Posterior vena cava (tissue), 2 donors: Measurements from ENCODE around the gene ZDHHC17. TPM values are rescaled to one million over a fixed set of nuclear protein-coding genes. Genes with fewer than 3 reads are reported as not detected.

Source experiments
- DNase-seq: peaks from one replicate; pipeline ENCODE4 v3.0.0-alpha.2; 2020; ENCODE audit warnings: low spot score
- intact Hi-C, 2 donors: fragments of 100-400 bp; cut with DNase I; formaldehyde crosslinking; loops; one replicate each; pipeline versions ENCODE4 v1.14.1 to v1.14.2; 2022 to 2023
- total RNA-seq, 2 donors: library from RNA; stranded (reverse); fragmentation: NEBNext Ultra II Directional; extraction: Animal tissue kit (Norgen Biotek cat#: 25700); gene quantifications; one replicate each; pipeline ENCODE4 v1.2.1, GENCODE V29; 2021
- donor health status: DM: yes; HTN: yes; CAD: no.
- donor health status: DM: yes; HTN: yes; CAD: no.

ZDHHC17 gene
- total RNA-seq, 2 donors from 2014 or later = 32.8 to 37.5 TPM

GRCh38 chr12:76799362-76799761 is 35.4 kb downstream of the ZDHHC17 start:
- DNase-seq = no peak
- intact Hi-C loops = loop anchor here in 1 of 2 donors (10.0 kb wide), 1 partner anchor 175 kb away; no protein-coding TSS in a partner anchor

GRCh38 chr12:76802060-76802459 is 38.1 kb downstream of the ZDHHC17 start:
- intact Hi-C loops = no loop called here
- DNase-seq = no peak

- intact Hi-C loops = no loop called here
- DNase-seq = no peak
Measured at GRCh38 chr12:76804435-76804976, 40.6 kb downstream of the ZDHHC17 start.

GRCh38 chr12:76810671-76811419 is 46.9 kb downstream of the ZDHHC17 start:
- intact Hi-C loops = no loop called here
- DNase-seq = no peak

- intact Hi-C loops = no loop called here
- no peak for DNase-seq
Measured at GRCh38 chr12:76811976-76812375, 48.1 kb downstream of the ZDHHC17 start.

- DNase-seq = no peak
- intact Hi-C loops = no loop called here
Measured at GRCh38 chr12:76813265-76813664, 49.4 kb downstream of the ZDHHC17 start.

GRCh38 chr12:76813972-76814371 is 50.1 kb downstream of the ZDHHC17 start:
- no peak for DNase-seq
- intact Hi-C loops = no loop called here

GRCh38 chr12:76820888-76821482 is 57.1 kb downstream of the ZDHHC17 start:
- intact Hi-C loops = no loop called here
- DNase-seq = no peak

- intact Hi-C loops = no loop called here
- DNase-seq = no peak
Measured at GRCh38 chr12:76830436-76830835, 66.5 kb downstream of the ZDHHC17 start.

GRCh38 chr12:76836633-76837032 is 72.7 kb downstream of the ZDHHC17 start:
- no peak for DNase-seq
- intact Hi-C loops = no loop called here

GRCh38 chr12:76847260-76847659 is 83.3 kb downstream of the ZDHHC17 start:
- DNase-seq = no peak
- intact Hi-C loops = no loop called here

- DNase-seq = no peak
- intact Hi-C loops = no loop called here
Measured at GRCh38 chr12:76848132-76848531, 84.2 kb downstream of the ZDHHC17 start.

- intact Hi-C loops = no loop called here
Measured at GRCh38 chr12:76852106-76852505, 88.2 kb downstream of the ZDHHC17 start.

GRCh38 chr12:76855271-76855670 is 91.4 kb downstream of the ZDHHC17 start:
- DNase-seq = no peak
- intact Hi-C loops = no loop called here

More at GRCh38 chr12:76852106-76852505, 88.2 kb downstream of the ZDHHC17 start:
- DNase-seq = no peak

- intact Hi-C loops = no loop called here
- no peak for DNase-seq
Measured at GRCh38 chr12:76856018-76856644, 92.2 kb downstream of the ZDHHC17 start.

GRCh38 chr12:76859611-76860010 is 95.7 kb downstream of the ZDHHC17 start:
- intact Hi-C loops = no loop called here

GRCh38 chr12:76860256-76860655 is 96.3 kb downstream of the ZDHHC17 start:
- intact Hi-C loops = no loop called here
- no peak for DNase-seq

More at GRCh38 chr12:76859611-76860010, 95.7 kb downstream of the ZDHHC17 start:
- DNase-seq = no peak

GRCh38 chr12:76863005-76863670 is 99.2 kb downstream of the ZDHHC17 start:
- intact Hi-C loops = no loop called here
- no peak for DNase-seq

- intact Hi-C loops = no loop called here
- no peak for DNase-seq
Measured at GRCh38 chr12:76863837-76864236, 99.9 kb downstream of the ZDHHC17 start.
